Hepatocyte (in vitro differentiated cells): ENCODE results near the gene KRI1. TPM values are rescaled to one million over a fixed set of nuclear protein-coding genes. Genes with fewer than 3 reads are reported as not detected.
"Not testable (repeated sequence)": the region's sequence is repeated elsewhere in the genome, so short reads cannot be mapped to it uniquely, and the experiment has no call there.

Experiments
- DNase-seq: peaks from one replicate; pipeline ENCODE4 v3.0.0-alpha.2; 2016; ENCODE audit warnings: low spot score
- H2AFZ ChIP-seq: fragments of 200-600 bp; sonication (generic); 2 replicates; pipeline ENCODE4 v1.6.0; 2016; ENCODE audit warnings: antibody characterized with exemption, mild to moderate bottlenecking
- H3K27ac ChIP-seq: fragments of 200-600 bp; sonication (generic); 2 replicates; pipeline ENCODE4 v1.5.1; 2016; ENCODE audit warnings: mild to moderate bottlenecking
- H3K27me3 ChIP-seq: fragments of 200-600 bp; sonication (generic); 2 replicates; pipeline ENCODE4 v1.6.1; 2016
- H3K36me3 ChIP-seq: fragments of 200-600 bp; sonication (generic); replicated peaks from 2 replicates; pipeline ENCODE4 v1.5.1; 2016; ENCODE audit warnings: low read depth; ENCODE audit not compliant: insufficient read depth
- H3K4me1 ChIP-seq: fragments of 200-600 bp; sonication (generic); 2 replicates; pipeline ENCODE4 v1.5.1; 2016; ENCODE audit warnings: mild to moderate bottlenecking, moderate library complexity; ENCODE audit not compliant: insufficient read depth
- H3K4me2 ChIP-seq: fragments of 200-600 bp; sonication (generic); 2 replicates; pipeline ENCODE4 v1.6.0; 2016
- H3K4me3 ChIP-seq: fragments of 200-600 bp; sonication (generic); 2 replicates; pipeline ENCODE4 v1.5.1; 2016; ENCODE audit warnings: mild to moderate bottlenecking
- H3K79me2 ChIP-seq: fragments of 200-600 bp; sonication (generic); 2 replicates; pipeline ENCODE4 v1.6.0; 2017; ENCODE audit warnings: mild to moderate bottlenecking
- H3K9me2 ChIP-seq: fragments of 200-600 bp; sonication (generic); replicated peaks from 2 replicates; pipeline ENCODE4 v1.6.0; 2017; ENCODE audit warnings: mild to moderate bottlenecking; ENCODE audit not compliant: insufficient read depth
- H3K9me3 ChIP-seq: fragments of 200-600 bp; sonication (generic); 2 replicates; pipeline ENCODE4 v1.5.1; 2016; ENCODE audit warnings: low read depth, mild to moderate bottlenecking
- H4K20me1 ChIP-seq: fragments of 200-600 bp; sonication (generic); 2 replicates; pipeline ENCODE4 v1.6.0; 2016; ENCODE audit warnings: mild to moderate bottlenecking; ENCODE audit not compliant: insufficient read depth, poor library complexity, severe bottlenecking
- EZH2 ChIP-seq: fragments of 200-600 bp; sonication (generic); IDR thresholded peaks from 2 replicates; pipeline ENCODE4 v1.6.1; 2016; ENCODE audit warnings: antibody characterized with exemption, mild to moderate bottlenecking, borderline replicate concordance
- EZH2phosphoT487 ChIP-seq: fragments of 200-600 bp; sonication (generic); IDR thresholded peaks from one replicate; pipeline ENCODE4 v1.6.1; 2018; ENCODE audit warnings: antibody characterized with exemption, mild to moderate bottlenecking, low read depth, moderate library complexity; ENCODE audit not compliant: unreplicated experiment, severe bottlenecking
- WGBS: methylation state at CpG from one replicate; pipeline ENCODE4 v1.1.6; 2016; ENCODE audit warnings: low lambda C conversion rate; ENCODE audit errors: missing lambda C conversion rate; 5-methylcytosine and 5-hydroxymethylcytosine counted together
- polyA plus RNA-seq: library from polyadenylated mRNA; unstranded; fragments of >200 nt; fragmentation: Nextera tagmentation; extraction: Ambion mirVana; gene quantifications from 2 replicates; pipeline ENCODE4 v1.2.1, GENCODE V29; 2016
- total RNA-seq: library from RNA; depleted of rRNA; stranded (reverse); fragments of >200 nt; gene quantifications from 2 replicates; pipeline ENCODE4 v1.2.3, GENCODE V29; 2014
- TF ChIP-seq, protein P1 (sequence below): fragments of 200-600 bp; sonication (generic); IDR thresholded peaks from 2 replicates; pipeline ENCODE4 v1.5.1; 2016; ENCODE audit warnings: antibody characterized with exemption, mild to moderate bottlenecking; ENCODE audit not compliant: poor library complexity

The KRI1 gene
- total and polyA plus RNA-seq, 2 experiments from 2014 or later: 7.8 to 18.3 TPM

DNA sequence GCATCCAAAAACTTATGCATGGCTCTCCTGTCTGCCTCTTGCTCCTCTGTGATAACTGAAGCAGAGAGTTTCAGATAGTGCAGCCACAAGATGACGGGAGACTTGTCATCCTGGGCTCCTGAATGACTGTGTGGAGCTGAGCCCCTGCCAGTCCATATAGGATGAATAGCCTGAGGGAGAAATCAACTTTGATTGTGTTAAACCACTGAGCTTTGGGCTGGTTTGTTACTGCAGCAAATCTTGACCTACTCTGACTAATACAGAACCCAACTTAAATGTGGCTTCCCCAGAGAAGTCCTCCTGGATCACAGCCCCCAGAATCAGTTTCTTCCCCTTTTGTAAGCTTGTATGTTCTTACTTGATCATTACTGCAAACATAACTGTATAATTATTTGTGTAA, 33.4 kb downstream of the KRI1 start:
- Histone ChIP-seq H2AFZ (no peak overlapping the region), H3K79me2 (no peaks in the 10 kb centered on the region), H3K27me3 (no peaks in the 10 kb centered on the region), H3K4me3 (no peak overlapping the region), H3K4me1 (no peaks in the 10 kb centered on the region), H3K27ac (no peak overlapping the region), H3K36me3 (no peaks in the 10 kb centered on the region), H3K9me2 (no peaks in the 10 kb centered on the region), H3K9me3 (no peaks in the 10 kb centered on the region), H4K20me1 (no peaks in the 10 kb centered on the region), H3K4me2 (no peak overlapping the region)
- no peak for TF ChIP-seq EZH2phosphoT487
- TF ChIP-seq, protein P1, sequence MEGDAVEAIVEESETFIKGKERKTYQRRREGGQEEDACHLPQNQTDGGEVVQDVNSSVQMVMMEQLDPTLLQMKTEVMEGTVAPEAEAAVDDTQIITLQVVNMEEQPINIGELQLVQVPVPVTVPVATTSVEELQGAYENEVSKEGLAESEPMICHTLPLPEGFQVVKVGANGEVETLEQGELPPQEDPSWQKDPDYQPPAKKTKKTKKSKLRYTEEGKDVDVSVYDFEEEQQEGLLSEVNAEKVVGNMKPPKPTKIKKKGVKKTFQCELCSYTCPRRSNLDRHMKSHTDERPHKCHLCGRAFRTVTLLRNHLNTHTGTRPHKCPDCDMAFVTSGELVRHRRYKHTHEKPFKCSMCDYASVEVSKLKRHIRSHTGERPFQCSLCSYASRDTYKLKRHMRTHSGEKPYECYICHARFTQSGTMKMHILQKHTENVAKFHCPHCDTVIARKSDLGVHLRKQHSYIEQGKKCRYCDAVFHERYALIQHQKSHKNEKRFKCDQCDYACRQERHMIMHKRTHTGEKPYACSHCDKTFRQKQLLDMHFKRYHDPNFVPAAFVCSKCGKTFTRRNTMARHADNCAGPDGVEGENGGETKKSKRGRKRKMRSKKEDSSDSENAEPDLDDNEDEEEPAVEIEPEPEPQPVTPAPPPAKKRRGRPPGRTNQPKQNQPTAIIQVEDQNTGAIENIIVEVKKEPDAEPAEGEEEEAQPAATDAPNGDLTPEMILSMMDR: no peak
- no peak for TF ChIP-seq EZH2
- DNase-seq: no peak
- 75% methylated on average over 1 of the region's 1 CpG for WGBS

DNA sequence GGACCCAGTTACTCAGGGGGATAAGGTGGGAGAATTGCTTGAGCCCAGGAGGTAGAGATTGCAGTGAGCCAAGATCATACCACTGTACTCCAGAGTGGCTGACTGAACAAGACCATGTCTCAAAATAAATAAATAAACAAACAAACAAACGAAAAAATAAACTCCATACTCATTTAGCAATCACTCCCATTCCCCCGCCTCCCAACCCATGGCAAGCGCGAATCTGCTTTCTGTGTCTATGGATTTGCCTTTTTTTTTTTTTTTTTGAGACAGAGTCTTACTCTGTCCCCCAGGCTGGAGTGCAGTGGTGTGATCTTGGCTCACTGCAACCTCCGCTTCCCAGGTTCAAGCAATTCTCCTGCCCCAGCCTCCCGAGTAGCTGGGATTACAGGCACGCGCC, 38.9 kb downstream of the KRI1 start:
- not testable (repeated sequence) for H3K9me2 ChIP-seq, H3K4me1 ChIP-seq, H3K27me3 ChIP-seq, H3K4me2 ChIP-seq, H4K20me1 ChIP-seq, DNase-seq, H3K9me3 ChIP-seq, H3K79me2 ChIP-seq, H3K4me3 ChIP-seq, H3K36me3 ChIP-seq, H2AFZ ChIP-seq, H3K27ac ChIP-seq
- WGBS: 90% methylated on average over 8 of the region's 8 CpGs

DNA sequence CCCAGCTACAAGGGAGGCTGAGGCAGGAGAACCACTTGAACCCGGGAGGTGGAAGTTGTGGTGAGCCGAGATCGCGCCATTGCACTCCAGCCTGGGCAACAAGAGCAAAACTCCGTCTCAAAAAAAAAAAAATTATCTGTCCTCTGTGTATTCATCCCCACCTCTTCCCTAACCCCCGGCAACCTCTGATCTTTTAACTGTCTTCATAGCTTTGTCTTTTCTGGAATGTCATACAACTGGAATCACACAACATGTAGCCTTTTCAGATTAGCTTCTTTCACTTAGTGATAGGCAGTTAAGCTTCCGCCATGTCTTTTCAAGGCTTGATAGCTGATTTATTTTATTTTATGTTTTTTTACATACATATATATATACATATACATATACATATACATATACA, 40.2 kb downstream of the KRI1 start:
- H2AFZ ChIP-seq: no peak overlapping the region
- no peaks in the 10 kb centered on the region for H3K9me2 ChIP-seq
- WGBS: 89% methylated on average over 7 of the region's 7 CpGs
- no peak overlapping the region for H3K4me2 ChIP-seq
- no peak for TF ChIP-seq EZH2phosphoT487
- TF ChIP-seq, protein P1: no peak
- TF ChIP-seq EZH2: no peak
- H3K27me3 ChIP-seq: no peaks in the 10 kb centered on the region
- no peak for DNase-seq
- no peak overlapping the region for H3K27ac ChIP-seq
- no peaks in the 10 kb centered on the region for H3K9me3 ChIP-seq
- H4K20me1 ChIP-seq: no peaks in the 10 kb centered on the region
- H3K79me2 ChIP-seq: no peaks in the 10 kb centered on the region
- no peaks in the 10 kb centered on the region for H3K4me1 ChIP-seq
- H3K36me3 ChIP-seq: no peaks in the 10 kb centered on the region
- H3K4me3 ChIP-seq: no peak overlapping the region

DNA sequence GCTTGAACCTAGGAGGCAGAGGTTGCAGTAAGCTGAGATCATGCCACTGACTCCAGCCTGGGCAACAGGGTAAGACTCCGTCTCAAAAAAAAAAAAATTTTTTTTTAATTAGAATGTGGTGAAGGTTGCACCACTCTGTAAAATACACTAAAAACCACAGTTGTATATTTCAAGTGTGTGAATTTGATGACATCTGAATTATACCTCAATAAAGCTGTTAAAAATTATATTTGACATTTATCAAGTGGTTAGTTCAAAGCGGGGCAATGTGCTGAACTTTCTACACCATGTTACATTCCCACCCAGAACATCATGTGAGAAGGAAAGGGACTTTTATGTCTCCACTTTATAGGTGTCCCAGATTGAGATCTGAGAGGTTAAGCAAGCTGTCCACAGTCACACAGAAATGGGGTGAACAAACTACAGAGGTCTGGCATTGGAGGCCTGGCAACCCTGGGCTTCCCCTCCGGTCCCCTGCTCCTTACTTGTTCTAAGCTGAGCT, 42.6 kb downstream of the KRI1 start:
- H4K20me1 ChIP-seq: no peaks in the 10 kb centered on the region
- no peak for DNase-seq
- WGBS: 92% methylated on average over 3 of the region's 3 CpGs
- H3K79me2 ChIP-seq: no peaks in the 10 kb centered on the region
- TF ChIP-seq EZH2 (no peak), EZH2phosphoT487 (no peak)
- TF ChIP-seq, protein P1: no peak
- no peaks in the 10 kb centered on the region for H3K9me2 ChIP-seq
- no peak overlapping the region for H3K4me2 ChIP-seq
- H2AFZ ChIP-seq: no peak overlapping the region
- no peak overlapping the region for H3K4me3 ChIP-seq
- peaks cover 24% of the 10 kb centered on the region for H3K27me3 ChIP-seq
- H3K9me3 ChIP-seq: no peaks in the 10 kb centered on the region
- no peak overlapping the region for H3K27ac ChIP-seq
- peaks cover 2% of the 10 kb centered on the region for H3K4me1 ChIP-seq
- H3K36me3 ChIP-seq: no peaks in the 10 kb centered on the region
